Urothelium cell line (cell line): ENCODE measurements around the gene SLC51A.
"Not testable (repeated sequence)": the region's sequence is repeated elsewhere in the genome, so short reads cannot be mapped to it uniquely, and the experiment has no call there.

Experiments used
- DNase-seq: peaks from one replicate; pipeline ENCODE4 v3.0.0; 2011; ENCODE audit warnings: low spot score, mixed read lengths
- FAIRE-seq: peaks from 2 replicates; lab custom pipeline; 2011; peaks lifted over from hg19 to GRCh38; lab: Jason Lieb, UNC

SLC51A gene

DNA sequence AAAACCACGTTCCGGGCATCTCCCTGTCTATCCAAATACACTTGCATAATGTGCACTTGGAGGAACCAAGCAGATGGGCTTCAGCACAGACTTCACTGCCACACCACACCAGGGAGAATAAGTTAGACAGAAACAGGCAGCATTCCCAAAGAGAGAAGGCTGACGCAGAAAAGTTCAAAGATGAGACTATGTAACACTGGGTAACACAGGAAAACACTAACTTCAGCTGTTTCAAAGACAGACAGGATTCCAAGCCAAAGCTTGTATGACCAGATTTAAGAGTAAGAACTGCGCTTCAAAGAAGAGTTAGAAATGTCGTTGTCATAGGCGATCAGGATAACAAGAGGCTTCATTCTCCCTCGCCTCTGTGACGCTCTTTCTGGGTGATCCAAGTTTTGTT, 19.9 kb downstream of the SLC51A start:
- DNase-seq (no peak), FAIRE-seq (no peak)

DNA sequence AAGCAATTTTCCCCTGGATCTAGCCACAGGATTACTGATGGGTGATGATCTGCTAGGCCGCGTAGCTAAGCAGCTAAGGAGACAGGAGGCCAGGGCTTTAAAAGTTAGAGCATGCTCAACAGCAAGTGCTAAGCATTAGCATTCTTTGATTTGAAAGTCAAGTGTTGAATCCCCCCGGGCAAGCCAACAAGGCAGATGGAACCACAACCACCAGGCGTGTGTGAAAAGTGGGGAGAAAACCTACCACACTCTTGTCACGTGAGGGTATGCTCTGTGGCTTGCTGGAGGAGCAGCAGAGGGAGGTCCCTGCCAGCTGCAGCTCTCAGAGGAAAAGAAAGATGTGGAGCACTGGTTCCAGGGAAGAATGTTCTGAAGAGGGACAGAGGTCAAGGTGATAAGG, 20.9 kb downstream of the SLC51A start:
- no peak for DNase-seq
- no peak for FAIRE-seq

- no peak for DNase-seq
- FAIRE-seq, result no peak
Measured at GRCh38 chr3:196238612-196239560, 22.6 kb downstream of the SLC51A start.

DNA sequence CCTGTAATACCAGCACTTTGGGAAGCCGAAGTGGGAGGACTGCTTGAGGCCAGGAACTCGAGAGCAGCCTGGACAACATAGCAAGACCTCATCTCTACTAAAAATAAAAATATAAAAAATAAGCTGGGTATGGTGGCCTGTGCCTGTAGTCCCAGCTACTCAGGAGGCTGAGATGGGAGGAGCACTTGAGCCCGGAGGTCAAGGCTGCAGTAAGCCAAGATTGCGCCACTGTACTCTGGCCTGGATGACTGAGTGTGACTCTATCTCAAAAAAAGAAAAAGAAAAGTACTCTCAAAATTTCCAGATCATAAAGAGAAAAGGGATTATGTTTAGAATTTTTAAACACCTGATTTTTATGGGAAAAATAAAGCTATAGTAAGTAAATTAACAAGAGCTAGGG, 24.1 kb downstream of the SLC51A start:
- DNase-seq, result no peak
- no peak for FAIRE-seq

DNA sequence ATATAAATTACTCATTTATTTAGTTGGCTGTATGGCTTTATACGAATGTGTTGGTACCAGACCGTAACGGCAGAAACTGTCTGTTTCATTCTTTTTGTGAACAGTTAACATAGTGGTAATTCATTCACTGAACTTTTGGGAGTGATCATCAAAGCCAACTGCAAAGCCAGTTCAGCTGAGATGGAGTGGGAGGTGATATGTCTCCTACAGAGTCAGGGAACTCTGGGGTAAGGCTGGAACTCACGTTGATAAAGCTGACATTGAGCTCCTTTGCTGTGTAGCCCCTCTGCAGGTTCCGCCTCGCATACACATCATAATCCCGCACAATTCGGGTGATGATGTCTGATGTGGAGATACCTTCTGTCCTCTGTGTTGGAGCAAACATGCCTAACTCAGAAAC, 25.4 kb downstream of the SLC51A start:
- DNase-seq (no peak), FAIRE-seq (no peak)

DNA sequence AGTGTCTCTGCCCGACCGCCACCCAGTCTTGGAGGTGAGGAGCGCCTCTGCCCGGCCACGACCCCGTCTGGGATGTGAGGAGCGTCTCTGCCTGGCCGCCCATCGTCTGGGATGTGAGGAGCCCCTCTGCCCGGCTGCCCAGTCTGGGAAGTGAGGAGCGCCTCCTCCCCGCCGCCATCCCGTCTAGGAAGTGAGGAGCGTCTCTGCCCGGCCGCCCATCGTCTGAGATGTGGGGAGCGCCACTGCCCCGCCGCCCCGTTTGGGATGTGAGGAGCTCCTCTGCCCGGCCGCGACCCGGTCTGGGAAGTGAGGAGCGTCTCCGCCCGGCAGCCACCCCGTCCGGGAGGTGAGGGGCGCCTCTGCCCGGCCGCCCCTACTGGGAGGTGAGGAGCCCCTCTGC, 27.8 kb downstream of the SLC51A start:
- DNase-seq, FAIRE-seq: not testable (repeated sequence)

GRCh38 chr3:196246612-196247308, 30.4 kb downstream of the SLC51A start:
- FAIRE-seq (no peak), DNase-seq (no peak)

DNA sequence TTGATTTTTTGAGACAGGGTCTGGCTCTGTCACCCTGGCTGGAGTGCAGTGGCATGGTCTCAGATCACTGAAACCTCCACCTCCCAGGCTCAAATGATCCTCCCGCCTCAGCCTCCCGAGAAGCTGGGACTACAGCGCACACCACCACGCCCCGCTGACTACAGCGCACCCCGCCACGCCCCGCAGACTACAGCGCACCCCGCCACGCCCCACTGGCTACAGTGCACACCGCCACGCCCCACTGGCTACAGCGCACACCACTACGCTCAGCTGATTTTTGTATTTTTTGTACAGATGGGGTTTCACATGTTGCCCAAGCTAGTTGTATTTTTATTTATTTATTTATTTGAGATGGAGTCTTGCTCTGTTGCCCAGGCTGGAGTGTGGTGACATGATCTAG, 35.6 kb downstream of the SLC51A start:
- no peak for DNase-seq
- FAIRE-seq, result no peak

DNA sequence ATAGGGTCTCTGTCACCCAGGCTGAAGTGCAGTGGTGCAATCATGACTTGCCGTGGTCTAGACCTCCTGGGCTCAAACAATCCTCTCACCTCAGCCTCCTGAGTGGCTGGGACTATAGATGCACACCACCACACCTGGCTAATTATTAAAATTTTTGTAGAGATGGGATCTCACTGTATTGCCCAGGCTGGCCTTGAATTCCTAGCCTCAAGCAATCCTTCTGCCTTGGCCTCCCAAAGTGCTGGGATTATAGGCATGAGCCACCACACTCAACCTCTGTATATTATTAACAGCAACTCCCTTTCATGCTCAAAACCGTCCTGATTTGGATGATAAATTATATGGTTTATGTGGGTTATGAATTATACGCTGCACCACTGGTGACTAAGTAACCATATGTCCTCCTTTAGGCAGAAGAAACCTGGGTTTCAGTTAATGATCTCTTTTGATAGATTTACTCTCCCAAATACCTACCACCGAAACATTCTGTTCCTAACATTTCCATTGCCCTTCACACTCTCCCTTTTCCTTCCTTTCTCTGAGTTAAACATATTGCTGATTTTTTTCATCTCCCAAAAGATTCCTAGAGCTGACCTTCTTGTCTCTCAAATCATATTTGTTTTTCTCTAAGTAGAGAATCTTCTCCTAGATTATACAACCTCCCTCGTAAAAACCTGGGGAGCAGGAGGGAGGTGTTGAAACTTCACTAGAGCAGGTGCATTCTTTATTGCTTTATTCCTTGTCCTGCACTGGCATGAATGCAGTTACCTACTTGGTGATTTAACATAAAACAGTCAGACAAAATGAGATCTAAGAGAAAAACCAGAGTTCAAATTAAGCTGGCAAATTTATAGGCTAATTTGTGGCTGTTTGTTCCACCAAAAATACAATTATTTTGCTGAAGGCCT, 38.3 kb downstream of the SLC51A start:
- DNase-seq, result no peak
- no peak for FAIRE-seq

GRCh38 chr3:196255776-196256175, 39.4 kb downstream of the SLC51A start:
- FAIRE-seq (no peak), DNase-seq (no peak)

- no peak for FAIRE-seq
- no peak for DNase-seq
Measured at GRCh38 chr3:196260784-196261183, 44.5 kb downstream of the SLC51A start.

DNA sequence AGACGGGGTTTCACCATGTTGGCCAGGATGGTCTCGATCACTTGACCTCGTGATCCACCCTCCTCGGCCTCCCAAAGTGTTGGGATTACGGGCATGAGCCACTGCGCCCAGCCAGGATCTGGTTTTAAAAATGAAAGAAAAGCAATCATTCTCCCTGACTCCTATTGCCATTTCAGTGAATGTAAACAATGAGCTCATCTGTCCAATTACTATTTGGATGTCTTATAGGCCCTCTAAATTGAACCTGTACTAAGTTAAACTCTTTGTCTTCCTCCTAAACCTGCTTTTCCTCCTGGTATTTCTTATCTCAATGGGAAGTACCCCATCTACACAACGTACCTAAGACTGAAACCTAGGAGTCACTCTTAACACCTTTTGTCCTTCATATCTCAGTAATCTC, 47.5 kb downstream of the SLC51A start:
- DNase-seq (no peak), FAIRE-seq (no peak)

DNA sequence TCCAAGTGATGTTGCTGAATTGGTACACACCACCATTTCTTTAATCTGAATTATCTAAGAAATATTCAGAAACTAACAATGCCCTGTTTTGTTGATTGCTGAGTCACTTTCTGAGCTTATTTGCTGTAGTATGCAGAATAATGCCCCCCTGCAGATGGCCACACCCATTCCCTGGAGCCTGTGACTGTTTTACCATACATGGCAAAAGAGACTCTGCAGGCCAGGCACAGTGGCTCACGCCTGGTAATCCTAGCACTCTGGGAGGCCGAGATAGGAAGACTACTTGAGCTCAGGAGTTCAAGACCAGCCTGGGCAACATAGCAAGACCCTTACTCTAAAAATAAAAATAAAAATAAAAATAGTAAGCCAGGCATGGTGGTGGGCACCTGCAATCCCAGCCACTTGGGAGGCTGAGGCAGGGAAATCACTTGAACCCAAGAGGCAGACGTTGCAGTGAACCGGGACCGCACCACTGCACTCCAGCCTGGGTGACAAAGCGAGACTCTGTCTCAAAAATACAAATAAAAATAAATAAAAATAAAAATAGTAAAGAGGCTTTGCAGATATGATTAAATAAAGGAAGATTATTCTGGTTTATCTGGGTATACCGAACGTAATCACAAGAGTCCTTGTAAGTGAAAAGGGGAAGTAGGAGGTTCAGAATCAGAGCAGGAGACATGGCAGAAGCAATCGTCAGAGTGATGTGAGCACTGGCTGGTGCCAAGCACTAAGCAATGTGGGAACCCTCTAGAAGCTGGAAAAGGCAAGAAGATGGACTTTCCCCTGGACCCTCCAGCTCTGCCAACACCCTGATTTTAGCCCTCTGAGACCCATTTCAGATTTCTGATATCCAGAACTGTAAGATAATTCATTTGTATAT, 52.2 kb downstream of the SLC51A start:
- DNase-seq (no peak), FAIRE-seq (no peak)

DNA sequence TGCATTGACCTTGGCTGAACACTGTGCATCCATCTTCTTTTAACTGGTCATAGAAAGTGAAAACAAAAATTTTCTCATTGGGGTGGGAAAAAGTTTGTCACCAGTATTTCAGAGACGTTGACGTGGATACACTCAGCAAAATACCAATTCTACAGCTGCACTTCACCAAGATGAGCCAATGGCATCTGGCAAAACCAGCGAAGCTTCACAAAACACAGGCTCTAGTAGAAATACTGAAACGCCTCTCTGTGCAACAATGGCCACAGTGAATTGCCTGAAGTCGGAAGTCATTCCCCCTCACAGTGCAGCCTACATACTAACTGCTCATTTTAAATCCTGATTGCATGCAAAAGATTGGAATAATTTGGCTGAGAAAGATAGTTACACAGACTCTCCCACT, 54.2 kb downstream of the SLC51A start:
- FAIRE-seq (no peak), DNase-seq (no peak)

GRCh38 chr3:196272826-196273225, 56.5 kb downstream of the SLC51A start:
- DNase-seq, result no peak
- FAIRE-seq, result no peak

GRCh38 chr3:196273655-196274054, 57.3 kb downstream of the SLC51A start:
- no peak for DNase-seq
- FAIRE-seq, result no peak

- no peak for FAIRE-seq
- DNase-seq, result no peak
Measured at GRCh38 chr3:196274585-196274984, 58.3 kb downstream of the SLC51A start.

- no peak for FAIRE-seq
- no peak for DNase-seq
Measured at GRCh38 chr3:196275126-196275525, 58.8 kb downstream of the SLC51A start.

DNA sequence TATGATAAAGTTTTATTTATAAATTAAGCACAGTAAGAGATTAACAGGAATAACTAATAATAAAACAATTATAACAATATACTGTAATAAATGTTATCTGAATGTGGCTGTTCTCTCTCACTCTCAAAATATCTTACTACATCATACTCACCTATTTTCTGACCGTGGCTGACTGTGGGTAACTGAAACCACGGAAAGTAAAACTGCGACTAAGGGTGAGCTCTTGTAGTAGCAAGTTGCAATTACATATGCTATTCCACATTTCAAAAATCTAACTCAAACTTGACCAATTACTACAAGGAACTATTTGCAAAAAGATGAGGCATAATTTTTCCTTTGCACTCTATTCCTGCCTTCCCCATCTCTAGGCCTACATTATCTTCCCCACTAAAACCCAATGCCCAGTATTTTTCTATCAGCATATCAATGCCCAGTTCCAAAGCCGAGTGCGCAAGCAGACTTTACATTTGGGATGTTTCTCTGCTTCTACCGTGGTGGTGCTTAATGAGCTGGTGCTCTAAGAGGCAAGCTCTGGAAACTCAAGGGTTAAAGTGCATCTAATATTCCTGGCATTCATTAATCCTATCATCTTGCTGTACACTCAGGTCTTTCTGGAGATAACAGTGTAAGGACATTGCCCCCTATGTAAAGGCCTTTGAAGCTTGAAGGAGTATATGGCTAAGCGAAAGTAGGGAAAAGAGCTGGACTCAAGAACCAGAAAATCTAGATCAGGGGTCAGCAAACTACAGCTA, 64.5 kb downstream of the SLC51A start:
- DNase-seq (no peak), FAIRE-seq (no peak)
